IPS DF 4.7 (cell line): ENCODE data around the gene JAKMIP1.

Experiments used
- DNase-seq: peaks from one replicate; pipeline ENCODE4 v3.0.0-alpha.2; 2013; ENCODE audit warnings: low spot score; ENCODE audit errors: extremely low read depth

Gene JAKMIP1

DNA sequence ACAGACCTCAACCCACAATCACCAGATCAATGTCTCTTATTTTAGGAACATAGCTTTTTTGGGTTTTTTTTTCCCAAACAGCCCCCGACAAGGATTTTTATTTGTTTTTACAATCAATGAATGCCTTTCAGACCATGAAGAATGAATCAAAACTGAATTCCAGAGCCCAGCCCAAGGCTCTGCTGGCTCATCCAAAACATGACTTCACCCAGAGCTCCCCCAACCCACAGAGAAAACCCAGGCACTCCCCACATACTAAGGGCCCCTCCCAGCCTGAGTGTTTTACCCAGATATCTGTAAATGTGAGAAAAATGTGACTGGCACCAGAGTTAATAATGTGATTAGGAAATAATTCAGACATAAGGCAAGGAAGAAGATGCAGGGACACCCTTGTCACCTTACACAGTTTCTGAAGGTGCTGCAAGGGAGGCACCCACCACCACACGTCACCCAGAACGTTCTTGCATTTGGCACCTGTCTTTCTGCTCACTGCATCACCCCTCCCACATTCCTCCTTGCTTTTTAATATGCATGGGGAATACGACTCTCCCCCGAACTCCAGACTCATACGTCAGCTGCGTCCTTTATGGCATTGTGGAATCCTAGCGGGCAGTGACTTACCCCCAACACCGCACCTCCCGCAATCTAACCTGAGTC, 134.3 kb downstream of the JAKMIP1 start:
- DNase-seq, result no peak

DNA sequence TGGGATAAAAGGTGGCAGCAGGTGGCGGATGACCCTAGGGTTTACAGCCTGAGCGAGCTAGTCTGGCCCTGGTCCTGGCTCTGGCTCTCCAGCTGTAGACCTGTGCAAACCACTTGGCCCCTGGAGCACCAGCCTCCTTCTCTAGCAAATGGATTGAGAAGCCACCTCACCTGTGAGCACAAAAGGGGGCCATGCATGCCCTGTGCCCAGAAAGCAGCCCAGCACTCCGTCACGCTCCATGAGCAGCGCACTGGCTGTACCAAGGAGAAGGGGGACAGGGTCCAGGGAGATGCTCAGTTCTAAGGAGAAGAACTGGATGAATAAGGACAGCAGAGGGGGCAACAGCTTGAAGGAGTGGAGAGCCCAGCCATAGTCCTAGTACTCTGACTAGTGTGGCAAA, 135.2 kb downstream of the JAKMIP1 start:
- no peak for DNase-seq

DNA sequence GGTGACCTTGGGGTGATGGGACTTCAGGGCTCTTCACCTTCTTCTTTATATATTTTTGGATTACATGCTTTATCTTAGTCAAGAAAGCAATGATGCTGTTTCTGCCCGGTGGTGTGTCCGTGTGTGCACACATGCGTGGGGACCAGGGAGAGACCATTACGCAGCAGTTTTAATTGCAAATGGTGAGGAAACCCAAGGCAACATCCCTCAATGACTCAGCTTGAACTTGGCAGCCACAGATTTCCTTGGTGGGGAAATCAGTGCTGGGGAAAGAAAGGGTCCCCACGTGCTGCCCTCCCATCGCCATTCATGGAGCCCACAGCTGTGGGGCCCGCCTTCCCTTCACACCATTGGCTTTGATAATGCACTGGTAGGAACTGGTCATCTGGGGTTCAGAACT, 136.0 kb downstream of the JAKMIP1 start:
- DNase-seq, result no peak

DNA sequence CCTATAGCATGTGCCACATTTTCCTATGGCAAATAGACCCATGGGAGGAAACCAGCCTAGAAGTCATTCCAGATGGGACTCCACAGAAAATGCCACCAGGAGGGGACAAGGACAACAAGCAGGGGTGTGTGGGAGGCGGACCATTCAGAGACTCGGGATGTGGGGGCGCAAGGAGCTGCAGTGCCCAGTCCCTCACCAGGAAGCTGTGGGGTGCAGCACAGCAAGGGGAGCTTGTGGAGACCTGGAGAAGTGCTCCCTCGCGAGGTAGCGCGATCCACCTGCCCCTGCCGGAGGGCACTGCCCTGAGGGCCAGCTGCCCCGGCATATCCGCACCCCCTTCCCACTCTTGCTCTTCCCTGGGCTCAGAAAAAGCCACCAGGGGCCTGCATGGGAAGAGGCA, 136.7 kb downstream of the JAKMIP1 start:
- no peak for DNase-seq

DNA sequence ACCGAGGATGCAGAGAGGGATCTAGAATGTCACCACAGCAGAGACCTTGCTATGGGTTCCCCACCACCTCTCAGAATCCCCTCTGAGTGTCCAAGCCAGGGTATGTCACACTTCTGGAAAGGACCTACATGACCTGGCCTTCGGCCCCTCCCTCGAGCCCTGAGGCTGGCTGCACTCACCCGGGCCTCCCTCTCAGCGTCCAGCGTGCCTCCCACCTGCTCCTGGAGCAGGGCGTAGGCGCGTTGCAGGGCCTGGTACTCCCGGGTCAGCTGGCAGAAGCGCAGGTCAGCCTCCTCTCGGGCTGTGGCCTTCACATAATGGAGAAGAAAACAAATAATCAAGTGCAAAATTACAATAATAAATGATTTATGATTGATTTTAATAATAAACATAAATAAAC, 138.2 kb downstream of the JAKMIP1 start:
- DNase-seq, result no peak

DNA sequence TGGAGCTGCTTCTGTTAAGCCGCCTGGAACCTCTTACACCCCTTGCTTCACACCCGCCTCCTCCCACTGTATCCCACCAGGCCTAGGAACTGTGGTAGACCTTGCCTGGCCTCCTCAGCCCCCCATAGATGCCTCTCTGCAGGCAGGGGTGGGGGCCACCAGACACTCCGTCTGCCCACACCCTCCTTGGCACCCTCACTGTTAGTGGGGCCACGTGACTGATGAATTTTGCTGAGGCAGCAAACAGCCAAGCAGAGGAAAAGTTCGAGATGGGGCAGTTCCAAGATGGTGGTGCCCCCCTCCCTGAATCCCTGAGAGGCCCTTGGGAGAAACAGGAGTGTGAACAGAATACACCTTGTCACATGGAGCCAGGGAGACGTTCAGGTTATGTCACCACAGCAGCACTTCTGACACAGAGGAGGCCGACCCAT, 141.0 kb downstream of the JAKMIP1 start:
- no peak for DNase-seq

DNA sequence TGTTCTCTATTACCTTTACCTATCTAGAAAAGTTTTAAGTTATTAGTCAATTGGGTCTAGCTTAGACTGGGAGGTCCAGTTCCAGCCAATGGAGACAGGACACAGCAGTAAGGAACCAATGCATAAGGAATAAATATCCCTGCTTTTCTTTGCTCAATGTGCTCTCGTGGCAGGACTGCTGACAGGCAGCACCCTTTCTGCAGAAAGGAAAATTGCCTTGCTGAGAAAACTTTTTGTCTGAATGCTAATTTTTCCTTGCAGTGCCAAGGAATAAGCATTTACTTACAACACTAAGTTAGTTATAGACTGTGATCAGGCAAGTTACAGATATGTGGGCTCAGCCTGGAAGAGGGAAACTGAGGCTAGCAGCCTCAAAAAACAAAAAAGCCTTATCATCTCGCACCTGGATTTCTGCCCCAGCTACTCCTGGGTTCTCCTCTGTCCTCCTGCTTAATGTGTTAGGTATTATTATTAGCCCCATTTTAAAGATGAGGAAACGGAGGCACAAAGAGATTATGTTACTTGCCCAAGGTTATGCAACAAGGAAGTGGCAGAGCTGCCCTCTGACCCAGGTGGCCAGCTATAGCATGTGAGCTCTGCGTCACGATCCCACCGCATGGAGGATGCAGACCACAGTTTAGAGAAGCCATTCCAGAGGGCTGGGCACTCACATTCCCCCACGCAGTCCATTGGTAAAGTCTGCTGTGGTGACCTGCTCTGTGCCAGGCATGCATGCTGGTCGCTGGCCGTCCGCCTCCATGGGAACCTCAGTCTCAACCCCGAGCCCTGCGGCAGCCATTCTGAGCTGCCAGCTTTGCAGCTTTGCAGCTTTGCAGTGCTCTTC, 141.6 kb downstream of the JAKMIP1 start:
- DNase-seq, result no peak

DNA sequence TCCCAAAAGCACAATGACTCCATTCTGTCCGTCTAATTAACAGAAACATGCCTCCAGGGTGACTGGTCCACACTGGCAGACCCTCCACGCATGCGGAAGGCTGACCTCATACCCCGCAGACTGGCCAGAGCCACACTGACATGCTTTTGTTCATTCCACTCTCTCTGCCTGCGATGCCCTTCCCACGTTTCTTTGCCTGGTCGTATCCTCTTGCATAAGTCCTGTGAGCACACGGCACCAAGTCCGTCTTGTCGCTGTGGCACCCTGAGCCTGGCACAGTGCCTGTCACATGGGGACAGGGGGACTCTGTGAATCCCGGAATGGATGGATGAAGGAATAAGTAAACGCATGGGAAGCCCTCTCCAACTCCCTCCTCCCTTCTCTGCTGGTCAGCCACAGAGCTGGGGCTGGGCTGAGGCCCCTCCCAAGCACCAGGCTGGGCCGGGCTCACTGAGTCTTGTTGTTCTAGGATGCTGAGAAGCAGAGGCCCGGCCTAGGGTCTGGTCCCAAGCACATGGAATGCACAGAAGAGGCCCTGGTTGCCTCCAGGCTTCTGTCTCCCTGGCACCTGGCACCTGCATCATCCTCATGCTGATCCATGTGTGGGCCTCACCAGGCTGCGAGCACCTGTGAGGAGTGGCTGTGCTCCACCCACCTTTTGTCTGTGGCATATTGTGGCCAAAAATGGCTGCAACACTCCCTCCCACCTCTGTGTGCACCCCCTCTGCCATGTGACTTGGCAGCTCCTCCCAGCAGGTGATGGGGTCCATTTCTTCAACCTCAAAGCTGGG, 143.2 kb downstream of the JAKMIP1 start:
- DNase-seq, result no peak

DNA sequence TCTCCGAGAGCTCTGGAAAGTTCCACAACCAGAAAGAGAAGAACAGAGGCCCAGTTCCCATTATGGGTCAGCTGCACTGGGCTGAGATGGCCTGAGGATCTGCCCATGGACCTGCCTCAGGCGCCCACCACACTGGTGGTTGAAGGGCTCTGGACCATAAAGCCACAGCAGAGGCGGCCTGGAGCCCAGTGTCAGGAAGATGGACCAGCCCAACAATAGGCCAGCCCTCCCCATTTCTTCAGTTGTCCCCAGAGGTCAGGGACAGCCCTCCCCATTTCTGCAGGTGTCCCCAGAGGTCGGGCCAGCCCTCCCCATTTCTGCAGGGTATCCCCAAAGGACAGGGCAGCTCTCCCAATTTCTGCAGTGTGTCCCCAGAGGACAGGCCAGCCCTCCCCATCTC, 144.9 kb downstream of the JAKMIP1 start:
- DNase-seq, result no peak

DNA sequence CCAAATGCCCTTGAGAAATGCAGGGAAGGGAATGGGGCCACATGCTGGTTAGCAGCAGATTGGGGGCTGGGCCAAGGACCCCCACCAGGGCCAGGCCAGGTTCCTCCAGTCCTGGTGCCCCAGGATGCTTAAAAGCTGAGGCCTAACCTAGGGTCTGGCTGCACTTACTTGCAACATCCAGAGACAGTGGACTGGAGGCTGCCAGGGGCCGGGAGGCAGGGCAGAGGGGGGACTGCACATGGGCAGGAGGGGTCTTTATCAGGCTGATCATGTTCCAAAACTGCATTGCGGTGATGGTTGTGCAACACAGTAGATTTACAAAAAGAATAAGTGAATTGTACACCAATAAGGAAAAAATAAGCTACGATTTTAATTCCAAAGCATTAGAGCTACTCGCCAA, 145.3 kb downstream of the JAKMIP1 start:
- no peak for DNase-seq

DNA sequence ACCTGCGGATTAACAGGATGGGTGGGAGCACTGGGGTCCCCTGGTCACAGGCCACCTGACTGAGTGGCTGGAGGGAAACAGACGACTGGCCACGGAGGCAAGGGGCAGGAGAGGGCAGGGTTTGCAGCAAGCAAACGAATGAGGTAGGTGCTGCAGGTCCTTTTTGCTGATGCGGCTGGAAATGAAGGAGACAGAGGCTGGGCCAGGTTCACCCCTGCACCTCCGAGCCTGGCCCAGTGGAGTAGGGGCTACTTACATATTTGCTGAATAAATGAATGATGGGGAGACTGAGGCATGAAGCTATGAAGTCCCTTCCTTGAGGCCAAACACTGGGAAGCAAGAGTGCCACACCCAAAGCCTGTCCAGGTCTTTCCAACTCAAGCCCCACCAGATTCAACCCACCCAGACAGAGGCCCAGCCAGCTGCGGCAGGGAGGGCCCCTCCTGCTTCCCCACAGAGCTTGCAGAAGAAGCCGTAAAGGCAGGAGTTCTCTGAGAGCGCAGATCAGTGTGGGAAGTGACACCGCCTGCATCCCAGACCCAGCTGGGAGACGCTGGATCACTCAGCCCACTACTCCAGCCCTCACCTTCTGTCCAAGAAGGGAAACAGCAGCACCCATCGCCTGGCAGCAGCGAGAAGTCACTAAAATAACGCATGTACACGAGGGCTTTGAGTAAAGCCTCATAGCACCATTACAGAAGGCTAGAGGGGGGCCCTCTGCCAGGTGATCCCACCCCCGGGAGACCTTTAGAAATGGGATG, 146.0 kb downstream of the JAKMIP1 start:
- DNase-seq, result no peak

DNA sequence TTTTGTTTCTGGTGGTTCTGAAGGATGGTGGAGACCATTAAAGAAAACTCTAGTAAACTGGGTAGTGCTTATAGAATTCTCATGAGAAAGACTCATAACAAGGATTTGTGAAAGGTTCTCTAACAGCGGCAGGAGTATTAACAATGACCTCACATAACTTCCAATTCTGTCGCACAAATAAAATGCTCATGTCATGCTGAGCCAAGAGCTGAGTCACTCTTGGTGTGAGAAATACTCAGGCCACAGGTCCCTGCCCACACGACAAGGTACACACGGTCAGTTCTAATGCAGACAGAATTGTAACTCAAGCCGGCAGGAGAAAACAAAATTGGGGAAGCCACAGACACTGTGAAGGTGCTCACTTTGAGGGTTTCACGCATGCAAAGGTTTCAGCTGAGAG, 147.7 kb downstream of the JAKMIP1 start:
- DNase-seq, result no peak

DNA sequence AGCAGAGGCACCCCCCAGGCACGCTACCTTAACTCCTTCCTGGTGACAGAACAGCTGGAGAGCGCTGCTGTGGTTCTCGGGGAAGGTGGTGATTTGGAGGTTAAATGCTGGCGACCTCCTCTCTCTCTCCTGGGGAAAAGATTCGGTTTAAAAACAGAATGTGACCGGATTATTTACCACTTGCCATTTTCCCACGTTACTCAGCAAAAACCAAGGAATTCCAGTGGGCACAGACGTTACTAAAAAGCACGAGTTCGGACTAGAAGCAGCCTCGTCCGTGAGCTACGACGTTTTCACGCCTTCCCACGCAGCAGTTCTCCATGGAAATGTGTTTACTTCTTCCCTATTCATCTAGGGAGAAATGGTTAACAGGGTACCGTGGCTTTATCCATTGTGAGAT, 149.8 kb downstream of the JAKMIP1 start:
- no peak for DNase-seq

DNA sequence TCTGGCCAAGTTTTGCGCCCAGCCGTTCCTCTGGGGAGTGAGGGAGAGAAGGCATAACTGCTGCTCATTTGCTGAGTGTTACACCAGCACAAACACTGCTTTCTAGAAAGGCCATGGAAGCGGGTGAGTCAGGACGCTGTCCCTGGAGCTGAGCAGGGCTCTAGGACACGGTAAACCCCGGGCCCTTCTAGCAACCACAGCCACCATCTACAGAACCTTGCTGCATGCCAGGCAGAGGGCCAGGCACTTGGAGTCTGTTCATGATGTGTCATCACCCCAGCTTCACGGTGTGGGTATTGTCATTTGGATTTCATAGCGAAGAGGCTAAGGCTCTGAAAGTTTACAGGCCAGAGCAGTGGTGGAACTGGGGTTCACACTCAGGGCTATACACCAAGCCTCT, 150.4 kb downstream of the JAKMIP1 start:
- no peak for DNase-seq

DNA sequence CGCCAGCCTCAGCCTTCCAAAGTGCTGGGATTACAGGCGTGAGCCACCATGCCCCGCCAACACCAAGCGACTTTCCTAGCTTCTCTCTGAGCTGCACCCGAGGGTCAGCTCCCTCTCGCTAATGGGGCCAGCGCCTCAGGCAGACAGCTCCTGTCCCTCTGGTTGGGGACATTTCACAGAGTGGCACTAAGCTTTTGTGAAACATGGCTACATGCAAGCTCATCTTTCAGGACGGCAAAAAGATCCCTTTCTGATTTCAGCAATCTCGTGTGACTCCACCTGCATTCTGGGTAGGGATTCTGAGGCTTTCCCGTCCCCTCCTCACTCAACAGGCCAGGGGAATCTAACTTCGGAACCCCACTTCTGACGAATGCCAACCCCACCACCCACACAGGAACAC, 151.1 kb downstream of the JAKMIP1 start:
- DNase-seq, result no peak

DNA sequence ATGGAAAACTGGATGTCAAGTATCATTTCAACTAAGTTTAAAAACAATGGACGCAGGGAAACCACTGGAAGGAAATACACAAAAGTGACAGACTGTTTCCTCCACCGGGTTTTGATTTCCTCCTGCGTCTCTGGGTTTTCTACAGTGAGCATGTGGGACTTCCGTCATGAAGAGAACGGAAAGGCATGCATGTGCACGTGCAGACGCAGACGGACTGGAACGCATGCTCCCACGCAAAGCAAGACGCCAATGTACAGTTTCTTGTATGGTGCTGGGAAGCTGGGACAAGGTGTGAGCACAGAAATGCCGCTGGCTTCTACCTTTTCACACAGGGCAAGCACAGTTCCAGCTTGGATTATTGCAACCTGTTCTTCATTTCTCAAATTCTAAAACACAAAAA, 151.8 kb downstream of the JAKMIP1 start:
- no peak for DNase-seq

DNA sequence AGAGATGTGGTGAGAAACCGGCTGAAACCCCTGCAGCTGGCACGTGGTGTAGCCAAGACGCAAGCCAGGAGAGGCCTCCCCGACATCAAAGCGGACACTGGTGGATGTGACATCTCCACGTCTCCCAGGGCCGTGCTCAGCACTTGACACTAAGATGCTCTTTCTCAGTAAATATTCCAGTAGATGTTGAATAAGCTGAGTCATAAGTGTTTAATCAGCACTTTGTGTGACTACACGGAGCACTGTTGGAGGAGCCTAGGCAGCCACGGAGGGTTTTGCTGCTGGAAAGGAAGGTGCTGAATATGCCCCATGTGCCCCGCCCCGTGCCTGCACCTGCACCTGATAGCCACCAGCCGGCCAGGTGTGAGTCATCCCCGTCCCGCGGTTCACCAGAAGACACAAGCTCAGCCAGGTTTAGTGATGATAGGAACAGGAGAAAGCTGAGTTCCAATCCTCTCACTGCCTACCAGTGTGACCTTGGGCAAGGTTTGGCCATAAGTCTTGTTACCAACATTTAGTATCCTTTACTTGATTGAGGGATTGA, 153.1 kb downstream of the JAKMIP1 start:
- DNase-seq, result no peak

DNA sequence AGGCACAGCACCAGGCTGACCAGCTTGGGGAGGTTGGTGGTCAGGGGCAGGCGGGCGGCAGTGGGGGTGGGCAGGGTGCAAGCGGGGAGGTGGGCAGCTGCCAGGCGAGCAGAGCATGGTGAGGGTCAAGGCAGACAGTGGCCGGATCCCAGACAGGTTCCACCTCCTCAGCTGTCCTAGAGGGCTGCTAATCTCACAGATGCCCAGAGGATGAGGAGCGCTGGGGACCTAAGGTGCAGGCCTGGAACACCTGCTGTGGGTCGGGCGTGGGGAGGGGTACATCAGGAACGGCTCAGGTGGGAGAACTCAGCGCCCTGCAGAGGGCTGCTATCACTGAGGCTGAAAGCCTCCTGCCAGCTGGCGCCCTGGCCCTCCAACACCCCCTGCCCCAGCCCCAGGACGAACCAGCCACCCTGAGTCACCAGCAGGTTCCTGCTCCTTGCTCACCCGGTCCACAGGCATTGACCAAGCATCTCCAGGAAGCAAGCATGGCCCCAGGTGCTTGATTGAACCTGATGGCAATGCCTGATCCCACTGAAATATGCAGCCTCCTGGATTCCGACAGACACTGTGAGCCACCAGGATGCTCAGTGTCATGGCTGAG, 153.7 kb downstream of the JAKMIP1 start:
- no peak for DNase-seq

DNA sequence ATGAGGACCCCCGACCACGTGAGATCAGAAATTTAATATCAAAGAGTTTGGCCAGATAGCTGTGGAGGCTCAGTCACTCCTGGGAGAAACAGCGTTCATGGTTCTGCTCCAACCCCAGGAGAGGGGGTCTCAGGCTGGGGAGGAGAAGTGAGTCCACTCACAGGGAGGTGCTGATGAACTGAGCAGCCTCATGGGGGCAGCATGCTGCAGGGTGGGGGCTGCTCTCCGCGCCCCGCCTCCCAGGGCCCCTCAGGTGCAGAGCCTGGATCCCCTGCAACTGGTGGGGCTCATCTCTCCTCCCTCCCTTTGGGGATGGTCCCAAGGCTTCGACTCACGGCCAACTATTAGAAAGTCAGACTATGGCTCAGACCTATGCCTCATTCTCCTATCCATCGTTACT, 155.5 kb downstream of the JAKMIP1 start:
- DNase-seq, result no peak

DNA sequence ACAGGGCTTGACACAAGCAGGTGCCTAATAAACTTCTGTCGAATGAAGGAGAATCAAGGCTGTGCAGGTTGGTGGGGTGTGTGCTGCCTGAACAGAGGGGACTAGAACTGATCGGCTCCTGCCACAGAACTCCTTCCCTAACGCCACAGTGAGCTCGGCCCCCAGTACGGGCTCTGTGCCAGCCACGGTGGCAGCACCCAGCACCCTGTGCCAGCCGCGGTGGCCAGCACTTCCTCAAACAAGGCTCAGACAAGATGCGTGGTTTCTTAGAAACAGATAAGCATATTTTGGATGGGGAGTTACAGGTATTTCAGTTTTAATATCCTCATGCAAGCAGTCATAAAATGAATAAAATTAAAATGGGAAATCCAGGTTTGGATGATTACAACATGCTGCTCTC, 156.1 kb downstream of the JAKMIP1 start:
- DNase-seq, result no peak

DNA sequence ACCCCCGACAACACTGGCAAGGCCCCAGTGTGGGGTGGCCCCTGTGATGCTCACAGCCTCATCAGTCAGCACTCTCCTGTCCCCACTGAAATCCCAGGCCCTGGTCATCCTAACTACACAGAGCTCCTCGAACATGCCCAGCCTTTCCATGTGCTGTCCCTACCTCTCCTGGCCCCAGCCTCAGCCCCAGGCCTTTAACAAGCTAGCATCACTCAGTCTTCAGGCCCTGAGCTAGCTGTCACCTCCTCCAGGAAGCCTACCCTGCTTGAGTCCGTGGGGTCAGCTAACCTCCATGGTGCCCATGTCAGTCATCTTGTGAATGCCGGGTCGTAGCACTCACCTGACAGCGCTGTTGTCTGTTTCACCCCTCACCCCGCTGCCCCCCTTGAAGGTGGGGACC, 156.5 kb downstream of the JAKMIP1 start:
- DNase-seq, result no peak
